ENCODE results near the gene TAF1A.
A peak's percentile ranks its signal among the peaks of the same experiment; 100 is the strongest.

Gene TAF1A

DNA sequence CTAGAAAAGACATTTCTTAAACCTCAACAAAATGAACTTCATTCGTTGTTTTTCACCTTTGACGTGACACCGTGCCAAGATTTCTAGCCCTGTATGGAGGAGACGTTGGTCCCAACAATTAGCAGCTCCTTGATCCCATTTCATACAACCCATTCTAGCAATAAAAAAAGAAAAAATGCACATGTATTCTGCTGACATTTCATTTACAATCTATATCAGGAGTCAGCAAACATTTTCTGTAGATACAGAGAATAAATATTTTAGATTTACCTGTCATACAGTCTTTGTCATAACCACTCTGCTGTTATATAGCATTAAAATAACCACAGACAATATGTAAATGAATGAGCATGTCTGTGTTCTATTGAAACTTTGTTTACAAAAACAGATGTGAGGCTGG is 7.0 kb upstream of the TAF1A start:
- no peak for DNase-seq (ENCODE audit: low read depth)

DNA sequence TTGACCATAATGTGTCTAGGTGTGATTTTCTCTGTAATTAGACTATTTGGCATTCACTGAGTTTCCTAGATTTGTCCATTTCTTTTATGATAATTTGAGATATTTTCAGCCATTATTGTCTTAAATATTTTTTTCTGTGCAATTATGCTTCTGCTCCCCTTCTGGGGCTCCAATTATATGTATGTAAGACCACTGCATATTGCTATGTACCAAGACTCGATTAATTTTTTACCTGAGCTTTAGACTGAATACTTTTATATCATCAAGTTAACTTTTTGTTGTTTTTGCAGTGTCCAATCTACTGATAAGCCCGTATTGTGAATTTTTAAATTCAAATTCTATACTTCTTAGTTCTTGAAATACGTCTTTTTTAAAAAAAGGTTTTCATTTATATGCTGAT is 5.1 kb upstream of the TAF1A start:
- no peak for DNase-seq (ENCODE audit: low read depth)

DNA sequence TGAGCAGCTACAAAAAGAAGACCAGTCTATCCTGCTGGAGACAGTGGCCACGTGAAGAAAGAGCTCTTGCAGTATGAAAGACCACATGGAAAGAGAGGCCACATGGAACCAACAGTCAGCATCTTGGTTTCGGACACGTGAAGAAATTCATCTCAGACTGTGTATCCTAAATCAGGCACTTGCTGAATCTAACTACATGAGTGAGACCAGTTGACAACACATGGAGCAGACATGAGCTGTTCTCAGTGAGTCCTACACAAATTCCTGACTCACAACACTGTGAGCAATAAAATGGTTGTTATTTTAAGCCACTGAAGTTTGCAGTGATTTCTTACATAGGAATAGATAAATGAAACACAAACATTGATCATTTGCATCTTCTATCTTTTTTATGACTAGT is 2.4 kb upstream of the TAF1A start:
- no peak for DNase-seq (ENCODE audit: low read depth)

DNA sequence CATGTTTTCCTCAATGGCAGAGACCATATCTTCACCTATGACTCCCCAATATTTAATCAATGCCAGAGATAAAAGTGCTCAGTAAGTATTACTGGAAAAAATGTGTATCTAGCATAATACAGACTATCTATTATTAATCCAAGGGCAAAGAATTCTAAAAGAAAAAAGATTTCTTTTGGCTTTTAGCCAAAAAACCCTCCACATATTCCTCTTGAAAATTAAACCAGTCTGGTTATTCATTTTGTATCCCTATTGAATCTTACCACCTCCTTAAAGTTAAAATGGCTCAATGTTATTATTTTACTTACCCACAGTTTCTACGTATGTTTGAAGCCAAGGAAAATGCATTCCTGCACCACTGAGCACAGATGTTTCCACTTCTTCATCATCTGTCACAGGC is 1.6 kb downstream of the TAF1A start:
- no peak for DNase-seq (ENCODE audit: low read depth)

GRCh38 chr1:222586842-222587241 is 2.9 kb downstream of the TAF1A start:
- no peak for DNase-seq (ENCODE audit: low read depth)

DNA sequence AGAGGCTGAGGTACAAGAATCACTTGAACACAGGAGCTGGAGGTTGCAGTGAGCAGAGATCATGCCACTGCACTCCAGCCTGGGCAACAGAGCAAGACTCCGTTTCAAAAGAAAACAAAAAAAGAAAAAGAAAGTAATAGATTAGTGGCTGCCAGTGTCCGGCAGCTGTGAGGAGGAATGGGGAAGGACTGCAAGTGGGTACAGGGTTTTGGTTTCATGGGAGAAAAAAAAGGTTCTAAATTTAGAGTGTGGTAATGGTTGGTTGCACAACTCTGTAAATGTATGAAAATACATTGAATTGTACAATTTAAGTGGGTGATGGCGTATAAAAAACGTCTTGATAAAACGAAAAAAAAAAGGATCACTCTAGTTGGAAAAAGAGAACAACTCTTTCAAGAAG is 6.7 kb downstream of the TAF1A start:
- DNase-seq (ENCODE audit: low read depth), result no peak

- no peak for DNase-seq (ENCODE audit: low read depth)
Observed at GRCh38 chr1:222582099-222582774, 7.5 kb downstream of the TAF1A start.

GRCh38 chr1:222579316-222579715 is 10.4 kb downstream of the TAF1A start:
- no peak for DNase-seq (ENCODE audit: low read depth)

DNA sequence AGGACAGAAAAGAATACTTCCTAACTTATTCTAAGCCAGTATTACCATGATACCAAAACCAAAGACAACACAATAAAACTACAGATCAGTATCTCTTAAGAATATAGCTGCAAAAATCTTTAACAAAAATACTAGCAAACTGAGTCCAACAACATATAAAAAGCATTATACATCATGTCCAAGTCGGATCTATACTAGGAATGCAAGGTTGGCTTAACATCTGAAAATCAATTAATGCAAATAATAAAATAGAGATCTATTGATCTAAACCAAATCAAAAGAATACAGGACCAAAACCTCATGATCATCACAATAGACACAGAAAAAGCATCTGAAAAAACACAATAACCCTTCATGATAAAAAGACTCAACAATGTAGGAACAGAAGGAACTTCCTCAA is 18.9 kb downstream of the TAF1A start:
- no peak for DNase-seq (ENCODE audit: low read depth)

GRCh38 chr1:222561656-222562055 is 28.1 kb downstream of the TAF1A start:
- no peak for DNase-seq (ENCODE audit: low read depth)

DNA sequence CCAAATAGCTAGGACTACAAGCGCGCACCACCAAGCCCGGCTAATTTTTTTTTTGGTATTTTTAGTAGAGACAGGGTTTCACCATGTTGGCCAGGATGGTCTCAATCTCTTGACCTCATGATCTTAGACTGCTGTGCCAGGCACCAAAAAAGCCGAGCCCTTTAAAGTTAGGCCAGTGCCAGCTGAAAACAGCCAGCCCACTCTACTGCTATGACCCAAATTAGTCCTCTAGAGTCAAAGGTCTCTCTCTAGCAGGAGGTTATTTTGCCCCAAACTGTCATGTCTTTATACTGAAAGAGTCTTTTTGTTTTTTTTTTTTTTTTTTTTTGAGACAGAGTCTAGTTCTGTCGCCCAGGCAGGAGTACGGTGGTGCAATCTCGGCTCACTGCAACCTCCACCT is 32.2 kb downstream of the TAF1A start:
- no peak for DNase-seq (ENCODE audit: low read depth)

DNA sequence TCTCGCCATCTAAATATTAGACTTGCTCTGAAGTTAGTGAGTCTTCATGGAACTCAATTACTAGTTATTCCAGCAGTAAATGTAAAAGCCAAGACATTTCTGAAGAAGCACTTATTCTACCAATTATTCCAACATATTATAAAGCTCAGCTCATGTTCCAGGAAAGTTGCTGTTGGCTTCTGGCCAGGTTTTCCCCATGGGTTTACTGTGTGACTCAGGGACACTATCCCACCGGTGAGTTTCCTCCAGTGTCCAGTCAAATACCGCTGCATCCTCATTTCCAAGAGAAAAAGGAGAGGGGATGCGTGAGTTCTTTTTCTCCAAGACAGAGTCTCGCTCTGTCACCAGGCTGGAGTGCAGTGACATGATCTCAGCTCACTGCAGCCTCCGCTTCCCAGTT is 32.6 kb downstream of the TAF1A start:
- no peak for DNase-seq (ENCODE audit: low read depth)

- no peak for DNase-seq (ENCODE audit: low read depth)
Observed at GRCh38 chr1:222555992-222556615, 33.6 kb downstream of the TAF1A start.

DNA sequence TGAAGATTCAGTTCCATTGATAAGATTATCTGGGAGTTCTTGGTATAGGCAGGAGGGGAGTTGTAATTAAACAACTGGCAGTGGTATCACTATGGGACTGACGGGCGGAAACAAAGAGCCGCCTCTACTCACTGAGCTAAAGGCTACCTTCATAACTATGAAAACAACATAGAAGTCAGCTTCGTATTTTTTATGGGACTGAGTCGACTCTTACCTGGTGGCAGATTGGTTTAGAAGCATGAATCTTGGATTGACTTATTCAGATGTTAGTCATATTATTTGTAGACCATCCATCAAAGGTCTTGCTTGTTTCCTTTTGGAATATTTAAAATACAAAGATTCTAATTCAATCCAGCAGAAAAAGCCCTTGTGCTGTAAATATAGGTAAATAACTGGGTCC is 35.6 kb downstream of the TAF1A start:
- DNase-seq (ENCODE audit: low read depth), result no peak

DNA sequence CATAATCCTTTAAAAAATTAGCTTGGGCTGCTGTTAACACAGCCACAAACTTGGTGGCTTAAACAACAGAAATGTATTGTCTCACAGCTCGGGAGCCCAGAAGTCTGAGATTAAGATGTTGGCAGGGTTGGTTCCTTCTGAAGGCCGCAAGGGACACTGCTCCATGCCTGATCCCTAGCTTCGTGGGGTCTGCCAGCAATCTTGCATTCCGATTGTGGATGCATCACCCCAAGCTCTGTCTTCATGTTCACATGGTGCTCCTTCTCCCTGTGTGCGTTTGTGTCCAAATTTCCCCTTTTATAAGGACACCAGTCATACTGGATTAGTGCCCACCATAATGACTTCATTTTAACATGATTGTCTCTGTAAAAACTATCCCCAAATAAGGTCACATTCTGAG is 36.9 kb downstream of the TAF1A start:
- no peak for DNase-seq (ENCODE audit: low read depth)

- no peak for DNase-seq (ENCODE audit: low read depth)
Observed at GRCh38 chr1:222547944-222548671, 41.6 kb downstream of the TAF1A start, which contains the start of gene HHIPL2. TSS of gene HHIPL2 (minus strand) at chr1:222548104. CDS start at chr1:222548044, 60 bp downstream.

- DNase-seq (ENCODE audit: low read depth), result no peak
Observed at GRCh38 chr1:222547260-222547614, 42.5 kb downstream of the TAF1A start.

DNA sequence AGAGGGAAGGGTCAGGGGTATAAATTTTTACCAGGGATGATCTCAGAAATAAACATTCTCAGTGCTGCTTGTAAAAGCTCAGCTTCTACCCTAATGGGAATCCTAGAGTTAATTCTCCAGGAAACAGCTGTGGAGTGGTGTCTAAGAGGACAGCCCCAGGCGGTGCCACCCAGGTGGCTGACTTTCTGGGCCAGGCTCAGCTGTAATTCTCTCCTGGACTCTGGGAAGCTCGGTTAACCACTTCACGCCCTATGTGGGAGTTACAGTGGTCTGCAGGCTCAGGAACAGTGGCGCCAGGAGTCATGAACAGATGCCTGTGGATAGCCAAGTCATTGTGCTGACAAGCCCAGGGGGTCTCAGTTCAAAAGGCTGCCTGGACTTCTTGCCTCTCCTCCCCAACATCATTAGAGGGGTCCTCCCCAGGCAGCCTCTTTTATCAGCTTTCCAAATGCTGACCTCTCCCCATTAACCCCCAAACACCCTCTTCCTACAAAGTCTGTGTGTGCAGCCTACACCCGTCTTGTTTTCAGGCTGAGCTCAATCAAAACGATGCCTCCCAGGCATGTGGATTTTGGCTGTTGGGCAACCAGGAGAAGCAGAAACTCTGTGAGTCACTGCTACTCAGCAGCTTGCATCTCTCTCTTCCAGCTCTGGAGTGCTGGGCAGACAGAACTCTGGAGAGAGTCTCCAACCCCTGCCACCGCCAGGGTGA is 43.0 kb downstream of the TAF1A start:
- DNase-seq (ENCODE audit: low read depth), result peak; percentile 70

DNA sequence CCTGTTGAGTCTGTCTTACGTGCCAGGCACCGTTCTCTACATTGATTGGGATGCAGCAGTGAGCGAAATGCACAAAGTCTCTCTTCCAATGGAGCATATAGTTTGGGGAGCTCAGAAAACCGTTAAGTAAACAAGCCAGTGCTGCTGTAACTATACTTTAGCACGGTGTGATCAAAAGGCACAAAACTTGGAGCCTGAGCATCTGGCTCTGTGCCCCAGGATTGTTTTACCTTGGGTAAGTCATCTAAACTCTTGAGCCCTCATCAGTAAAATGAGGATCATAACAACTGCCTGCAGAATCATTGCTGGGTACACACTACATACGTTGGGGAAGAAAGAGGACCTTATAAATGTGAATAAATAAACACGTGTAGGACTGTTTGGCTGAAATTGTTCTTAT is 43.6 kb downstream of the TAF1A start:
- DNase-seq (ENCODE audit: low read depth), result no peak

GRCh38 chr1:222543817-222544216 is 45.9 kb downstream of the TAF1A start:
- no peak for DNase-seq (ENCODE audit: low read depth)

GRCh38 chr1:222540598-222540995 is 49.1 kb downstream of the TAF1A start:
- DNase-seq (ENCODE audit: low read depth), result no peak

GRCh38 chr1:222539951-222540597 is 49.7 kb downstream of the TAF1A start:
- DNase-seq (ENCODE audit: low read depth), result no peak
